ENCODE data around the gene MSH3. TPM values are rescaled to one million over a fixed set of nuclear protein-coding genes. Genes with fewer than 3 reads are reported as not detected.

Gene MSH3
- total RNA-seq, 1 experiment from 2014 or later: 17.2 TPM

GRCh38 chr5:80665057-80665456, 10.6 kb downstream of the MSH3 start:
- no peaks in the 10 kb centered on the region for H3K4me1 Mint-ChIP-seq (ENCODE audit: low read depth, unreplicated experiment)
- TF ChIP-seq CTCF (IDR thresholded peaks at IDR 0.05; ENCODE audit: unreplicated experiment): no peak
- no peak overlapping the region for H3K27ac Mint-ChIP-seq (ENCODE audit: unreplicated experiment)
- no peaks in the 10 kb centered on the region for H3K27me3 Mint-ChIP-seq (ENCODE audit: unreplicated experiment)
- intact Hi-C loops (cut with micrococcal nuclease; ENCODE audit: unreplicated experiment): no loop called here
- no peaks in the 10 kb centered on the region for H3K9me3 Mint-ChIP-seq (ENCODE audit: low read depth, unreplicated experiment)
- DNase-seq: no peak
- no TSS peak for BruUV-seq (replicated peaks)
- no peak overlapping the region for H3K4me3 Mint-ChIP-seq (ENCODE audit: low read depth, unreplicated experiment)
- peaks cover 16% of the 10 kb centered on the region for H3K36me3 Mint-ChIP-seq (ENCODE audit: insufficient read depth, unreplicated experiment)
- CTCF ChIA-PET: interaction anchor here (0.5 kb wide), 1 partner anchor 310 kb away, joined by 6 read pairs; no protein-coding TSS in a partner anchor

- Mint-ChIP-seq H3K9me3 (ENCODE audit: low read depth, unreplicated experiment) (no peaks in the 10 kb centered on the region), H3K4me3 (ENCODE audit: low read depth, unreplicated experiment) (no peak overlapping the region), H3K4me1 (ENCODE audit: low read depth, unreplicated experiment) (no peaks in the 10 kb centered on the region), H3K27ac (ENCODE audit: unreplicated experiment) (no peak overlapping the region), H3K36me3 (ENCODE audit: insufficient read depth, unreplicated experiment) (peaks cover 15% of the 10 kb centered on the region), H3K27me3 (ENCODE audit: unreplicated experiment) (no peaks in the 10 kb centered on the region)
- CTCF ChIA-PET: no interaction called here
- no peak for DNase-seq
- TF ChIP-seq CTCF (IDR thresholded peaks at IDR 0.05; ENCODE audit: unreplicated experiment): no peak
- BruUV-seq (replicated peaks): no TSS peak
- intact Hi-C loops (cut with micrococcal nuclease; ENCODE audit: unreplicated experiment): no loop called here
Observed at GRCh38 chr5:80667384-80667783, 12.9 kb downstream of the MSH3 start.

- Mint-ChIP-seq H3K9me3 (ENCODE audit: low read depth, unreplicated experiment) (no peaks in the 10 kb centered on the region), H3K27ac (ENCODE audit: unreplicated experiment) (no peak overlapping the region), H3K4me3 (ENCODE audit: low read depth, unreplicated experiment) (no peak overlapping the region), H3K27me3 (ENCODE audit: unreplicated experiment) (no peaks in the 10 kb centered on the region), H3K36me3 (ENCODE audit: insufficient read depth, unreplicated experiment) (peaks cover 11% of the 10 kb centered on the region), H3K4me1 (ENCODE audit: low read depth, unreplicated experiment) (no peaks in the 10 kb centered on the region)
- intact Hi-C loops (cut with micrococcal nuclease; ENCODE audit: unreplicated experiment): no loop called here
- no TSS peak for BruUV-seq (replicated peaks)
- peak; percentile 2 for DNase-seq
- CTCF ChIA-PET: no interaction called here
- TF ChIP-seq CTCF (IDR thresholded peaks at IDR 0.05; ENCODE audit: unreplicated experiment): no peak
Observed at GRCh38 chr5:80668016-80668969, 13.8 kb downstream of the MSH3 start.

- no peaks in the 10 kb centered on the region for H3K4me1 Mint-ChIP-seq (ENCODE audit: low read depth, unreplicated experiment)
- BruUV-seq (replicated peaks): no TSS peak
- H3K4me3 Mint-ChIP-seq (ENCODE audit: low read depth, unreplicated experiment): no peak overlapping the region
- CTCF ChIA-PET: interaction anchor here (0.5 to 1.4 kb wide), 13 partner anchors 17 to 1137 kb away, joined by 3 to 17 read pairs (median 3); partner anchors contain the start of genes DHFR, MSH3 and ZFYVE16
- H3K9me3 Mint-ChIP-seq (ENCODE audit: low read depth, unreplicated experiment): no peaks in the 10 kb centered on the region
- peak; percentile 80 for DNase-seq
- H3K36me3 Mint-ChIP-seq (ENCODE audit: insufficient read depth, unreplicated experiment): peaks cover 6% of the 10 kb centered on the region
- intact Hi-C loops (cut with micrococcal nuclease; ENCODE audit: unreplicated experiment): loop anchor here (1.0 to 5.0 kb wide), 4 partner anchors 183 to 580 kb away; partner anchors contain the start of gene FAM151B
- TF ChIP-seq CTCF (IDR thresholded peaks at IDR 0.05; ENCODE audit: unreplicated experiment): peak; percentile 80
- no peaks in the 10 kb centered on the region for H3K27me3 Mint-ChIP-seq (ENCODE audit: unreplicated experiment)
- no peak overlapping the region for H3K27ac Mint-ChIP-seq (ENCODE audit: unreplicated experiment)
Observed at GRCh38 chr5:80672140-80672736, 17.8 kb downstream of the MSH3 start.

Measured in Calu3 (cell line).